Measurements from ENCODE around the gene GAB4.

DNA sequence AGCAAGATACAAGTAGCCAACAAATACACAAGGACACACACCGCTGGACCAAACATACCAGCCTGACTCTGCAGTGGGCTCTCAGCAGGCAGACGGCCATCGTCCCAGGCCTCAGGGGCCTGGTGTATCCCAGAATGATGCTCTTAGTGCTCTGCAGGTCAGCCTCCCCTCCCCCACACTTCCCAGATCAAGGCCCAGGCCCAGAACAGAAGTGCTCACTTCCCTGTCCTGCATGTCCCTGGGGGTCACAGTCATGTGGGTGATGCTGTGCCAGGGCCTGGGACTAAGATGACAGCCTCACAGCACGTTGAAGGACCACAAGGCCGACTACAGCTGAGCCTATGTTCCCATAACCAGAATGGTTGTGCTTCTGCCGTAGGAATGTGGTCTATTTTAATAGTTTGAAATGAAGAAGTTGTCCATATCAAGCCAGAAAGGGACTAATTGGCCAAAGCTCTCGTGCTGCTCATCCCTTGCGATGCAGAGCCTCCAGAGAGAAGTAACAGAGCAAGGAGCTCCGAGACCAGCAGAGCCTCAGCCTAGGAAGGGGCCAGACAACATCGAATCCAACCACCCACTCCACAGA is 48.6 kb downstream of the GAB4 start:
- TF ChIP-seq POLR2AphosphoS5 (IDR thresholded peaks at IDR 0.05; ENCODE audit: low read depth, low read length) (no peak), POLR2A (IDR thresholded peaks at IDR 0.05; ENCODE audit: low read depth, low read length) (no peak)

Measured in GM12892 (cell line).